Measurements from ENCODE around the gene TBC1D22B.

GRCh38 chr6:37283268-37283667 is 25.7 kb downstream of the TBC1D22B start:
- TF ChIP-seq, protein P1, sequence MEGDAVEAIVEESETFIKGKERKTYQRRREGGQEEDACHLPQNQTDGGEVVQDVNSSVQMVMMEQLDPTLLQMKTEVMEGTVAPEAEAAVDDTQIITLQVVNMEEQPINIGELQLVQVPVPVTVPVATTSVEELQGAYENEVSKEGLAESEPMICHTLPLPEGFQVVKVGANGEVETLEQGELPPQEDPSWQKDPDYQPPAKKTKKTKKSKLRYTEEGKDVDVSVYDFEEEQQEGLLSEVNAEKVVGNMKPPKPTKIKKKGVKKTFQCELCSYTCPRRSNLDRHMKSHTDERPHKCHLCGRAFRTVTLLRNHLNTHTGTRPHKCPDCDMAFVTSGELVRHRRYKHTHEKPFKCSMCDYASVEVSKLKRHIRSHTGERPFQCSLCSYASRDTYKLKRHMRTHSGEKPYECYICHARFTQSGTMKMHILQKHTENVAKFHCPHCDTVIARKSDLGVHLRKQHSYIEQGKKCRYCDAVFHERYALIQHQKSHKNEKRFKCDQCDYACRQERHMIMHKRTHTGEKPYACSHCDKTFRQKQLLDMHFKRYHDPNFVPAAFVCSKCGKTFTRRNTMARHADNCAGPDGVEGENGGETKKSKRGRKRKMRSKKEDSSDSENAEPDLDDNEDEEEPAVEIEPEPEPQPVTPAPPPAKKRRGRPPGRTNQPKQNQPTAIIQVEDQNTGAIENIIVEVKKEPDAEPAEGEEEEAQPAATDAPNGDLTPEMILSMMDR (IDR thresholded peaks at IDR 0.05; ENCODE audit: extremely low read depth in 1 of 2, insufficient read depth in 1 of 2, low read depth in 1 of 2, low read length in 2 of 2) = no peak
- TF ChIP-seq POLR2AphosphoS5 (IDR thresholded peaks at IDR 0.05; ENCODE audit: insufficient read depth, low read depth, low read length) (no peak), FOS (IDR thresholded peaks at IDR 0.05; ENCODE audit: borderline replicate concordance, insufficient read depth, low read length) (no peak), EZH2 (IDR thresholded peaks at IDR 0.05; ENCODE audit: borderline replicate concordance, low read depth, low read length, severe bottlenecking) (no peak), POLR2A (IDR thresholded peaks at IDR 0.05; ENCODE audit: low read depth, low read length) (no peak)

Measured in endothelial cell of umbilical vein (primary cell).